ENCODE results near the gene RNF114.
"Not testable (repeated sequence)": the region's sequence is repeated elsewhere in the genome, so short reads cannot be mapped to it uniquely, and the experiment has no call there.

The RNF114 gene

DNA sequence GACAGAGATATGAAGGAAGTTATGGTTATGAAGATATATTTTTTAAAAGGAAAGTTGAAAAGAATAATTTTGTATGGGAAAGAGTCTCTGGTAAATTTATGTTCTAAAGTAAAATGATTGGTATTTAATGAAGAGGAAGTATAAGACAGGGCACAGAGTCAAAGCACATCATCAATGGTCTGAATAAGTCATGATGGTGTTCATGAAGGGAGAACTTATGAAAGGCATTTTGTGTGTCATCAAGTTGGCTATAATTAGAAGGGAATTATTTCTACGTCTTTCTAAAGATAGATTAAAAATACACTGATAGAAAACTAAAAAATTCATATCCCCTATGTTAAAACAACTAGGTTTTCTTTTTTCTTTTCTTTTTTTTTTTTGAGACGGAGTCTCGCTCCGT is 25.2 kb downstream of the RNF114 start:
- DNase-seq (ENCODE audit: low read depth in 3 of 3, low spot score in 1 of 3): no peak

GRCh38 chr20:49964964-49965780 is 29.0 kb downstream of the RNF114 start:
- no peak for DNase-seq (ENCODE audit: low read depth in 3 of 3, low spot score in 1 of 3)

GRCh38 chr20:49965781-49966305 is 29.6 kb downstream of the RNF114 start:
- no peak for DNase-seq (ENCODE audit: low read depth in 3 of 3, low spot score in 1 of 3)

DNA sequence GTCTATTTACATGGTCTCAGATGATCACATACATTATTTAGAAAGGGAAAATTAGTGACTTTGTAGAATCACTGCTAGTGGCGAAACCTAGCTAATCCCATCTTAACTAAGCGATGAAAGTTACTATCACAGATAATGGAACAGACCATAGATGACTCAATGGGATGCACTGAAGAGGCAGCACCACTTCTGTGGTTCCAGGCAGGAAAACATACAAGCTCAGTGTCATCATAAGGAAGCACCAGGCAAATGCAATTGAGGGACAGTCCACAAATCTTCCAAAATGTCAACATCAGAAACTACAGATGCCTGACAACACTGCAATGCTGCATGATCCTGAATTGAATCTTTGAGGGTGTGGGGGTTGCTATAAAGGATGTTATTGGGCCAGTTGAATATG is 30.7 kb downstream of the RNF114 start:
- no peak for DNase-seq (ENCODE audit: low read depth in 3 of 3, low spot score in 1 of 3)

GRCh38 chr20:49969234-49969633 is 33.0 kb downstream of the RNF114 start:
- DNase-seq (ENCODE audit: low read depth in 3 of 3, low spot score in 1 of 3): no peak

GRCh38 chr20:49969946-49970345 is 33.7 kb downstream of the RNF114 start:
- no peak for DNase-seq (ENCODE audit: low read depth in 3 of 3, low spot score in 1 of 3)

DNA sequence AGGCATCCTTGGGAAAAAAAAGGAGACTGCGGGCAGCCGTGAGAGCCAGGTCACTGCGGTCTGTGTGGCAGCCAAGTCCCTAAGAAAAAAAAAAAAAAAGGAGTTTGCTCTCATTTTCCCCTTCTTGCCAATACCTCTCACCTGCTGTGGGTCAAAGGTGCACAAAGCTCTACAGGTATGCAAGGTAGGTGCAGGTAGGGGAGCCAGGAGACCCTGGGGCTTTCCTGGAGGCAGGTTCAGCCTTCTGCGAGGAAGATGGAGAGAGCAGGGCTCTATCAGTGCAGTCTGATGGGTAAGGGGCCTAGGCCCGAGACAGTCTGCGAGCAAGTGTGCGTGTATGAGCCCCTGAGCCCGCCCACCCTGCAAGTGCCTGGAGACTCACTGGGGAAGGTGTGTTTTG is 34.3 kb downstream of the RNF114 start:
- DNase-seq (ENCODE audit: low read depth in 3 of 3, low spot score in 1 of 3): no peak

DNA sequence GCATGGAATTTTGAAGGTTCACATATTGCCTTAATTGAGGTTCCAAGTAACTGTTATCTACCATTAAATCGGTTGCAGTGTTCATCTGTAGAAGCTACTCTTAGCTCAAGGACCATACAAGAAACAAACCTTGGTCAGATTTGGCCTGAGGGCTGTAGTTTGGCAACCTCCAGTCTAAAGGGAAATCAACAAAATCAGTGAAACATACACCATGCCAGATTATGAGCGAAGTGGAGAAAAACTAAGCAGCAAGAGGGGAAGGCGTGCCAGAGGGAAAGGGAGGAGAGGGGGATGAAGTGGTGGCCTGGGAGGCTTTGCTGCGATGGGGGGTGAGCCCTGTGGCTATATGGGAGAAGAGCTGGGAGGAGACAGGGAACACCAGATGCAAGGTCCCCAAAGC is 37.8 kb downstream of the RNF114 start:
- DNase-seq (ENCODE audit: low read depth in 3 of 3, low spot score in 1 of 3): no peak

- no peak for DNase-seq (ENCODE audit: low read depth in 3 of 3, low spot score in 1 of 3)
These were observed 40.3 kb downstream of the RNF114 start for GRCh38 chr20:49976542-49976941.

- not testable (repeated sequence) for DNase-seq (ENCODE audit: low read depth in 3 of 3, low spot score in 1 of 3)
These were observed 41.5 kb downstream of the RNF114 start for GRCh38 chr20:49977740-49978139.

DNA sequence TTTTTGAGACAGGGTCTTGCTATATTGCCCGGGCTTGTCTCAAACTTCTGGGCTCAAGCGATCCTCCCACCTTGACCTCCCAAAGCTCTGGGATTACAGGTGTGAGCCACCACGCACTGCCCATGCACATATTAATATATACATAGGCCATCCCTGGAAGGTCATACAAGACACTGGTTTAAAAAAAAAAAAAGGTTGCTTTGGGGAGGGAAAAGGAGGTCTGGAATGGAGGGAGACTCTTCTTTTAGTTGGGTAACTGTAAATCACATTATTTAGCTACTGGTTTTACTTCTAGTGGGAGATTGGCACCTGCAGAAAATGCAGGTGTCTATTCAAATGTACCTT is 42.5 kb downstream of the RNF114 start:
- DNase-seq (ENCODE audit: low read depth in 3 of 3, low spot score in 1 of 3): no peak

GRCh38 chr20:49979030-49979832 is 43.0 kb downstream of the RNF114 start:
- peak in 2 of 3 donors; percentile 42 to 68 for DNase-seq (ENCODE audit: low read depth in 3 of 3, low spot score in 1 of 3)

DNA sequence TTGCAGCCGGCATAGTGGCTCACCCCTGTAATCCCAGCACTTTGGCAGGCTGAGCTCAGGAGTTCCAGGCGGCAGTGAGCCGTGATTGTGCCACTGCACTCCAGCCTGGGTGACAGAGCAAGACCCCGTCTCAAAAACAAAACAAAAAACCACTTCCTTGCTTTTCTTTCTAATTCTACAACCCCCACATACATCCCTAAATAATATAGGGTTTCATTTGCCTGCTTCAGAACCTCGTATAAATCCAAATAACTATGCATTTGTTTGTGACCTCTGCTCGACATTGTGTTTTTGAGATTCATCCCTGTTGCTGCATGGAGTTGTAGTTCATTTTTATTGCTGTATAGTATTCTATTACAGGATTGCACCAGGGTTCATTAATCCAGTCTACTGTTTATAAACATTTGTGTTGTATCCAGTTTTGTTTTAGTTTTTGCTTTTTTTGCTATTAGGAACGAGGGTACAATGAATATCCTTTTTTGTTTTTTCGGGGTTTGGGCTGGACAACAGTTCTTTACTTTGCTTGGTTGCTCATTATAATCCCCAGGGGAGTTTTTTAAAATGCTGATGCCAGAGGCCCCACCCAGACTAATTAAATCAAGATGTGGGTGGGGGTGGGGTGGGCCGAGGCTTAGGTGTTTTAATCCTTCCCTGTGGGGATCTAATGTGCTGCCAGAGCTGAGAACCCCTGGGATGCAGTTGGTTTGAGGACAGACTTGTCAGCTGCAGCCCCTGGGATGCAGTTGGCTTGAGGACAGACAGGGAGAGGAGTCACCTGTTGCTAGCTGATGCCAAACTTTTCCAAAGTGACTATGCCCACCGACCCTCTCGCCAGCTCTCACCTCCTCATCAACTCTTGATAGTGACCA is 44.2 kb downstream of the RNF114 start:
- DNase-seq (ENCODE audit: low read depth in 3 of 3, low spot score in 1 of 3): no peak

DNA sequence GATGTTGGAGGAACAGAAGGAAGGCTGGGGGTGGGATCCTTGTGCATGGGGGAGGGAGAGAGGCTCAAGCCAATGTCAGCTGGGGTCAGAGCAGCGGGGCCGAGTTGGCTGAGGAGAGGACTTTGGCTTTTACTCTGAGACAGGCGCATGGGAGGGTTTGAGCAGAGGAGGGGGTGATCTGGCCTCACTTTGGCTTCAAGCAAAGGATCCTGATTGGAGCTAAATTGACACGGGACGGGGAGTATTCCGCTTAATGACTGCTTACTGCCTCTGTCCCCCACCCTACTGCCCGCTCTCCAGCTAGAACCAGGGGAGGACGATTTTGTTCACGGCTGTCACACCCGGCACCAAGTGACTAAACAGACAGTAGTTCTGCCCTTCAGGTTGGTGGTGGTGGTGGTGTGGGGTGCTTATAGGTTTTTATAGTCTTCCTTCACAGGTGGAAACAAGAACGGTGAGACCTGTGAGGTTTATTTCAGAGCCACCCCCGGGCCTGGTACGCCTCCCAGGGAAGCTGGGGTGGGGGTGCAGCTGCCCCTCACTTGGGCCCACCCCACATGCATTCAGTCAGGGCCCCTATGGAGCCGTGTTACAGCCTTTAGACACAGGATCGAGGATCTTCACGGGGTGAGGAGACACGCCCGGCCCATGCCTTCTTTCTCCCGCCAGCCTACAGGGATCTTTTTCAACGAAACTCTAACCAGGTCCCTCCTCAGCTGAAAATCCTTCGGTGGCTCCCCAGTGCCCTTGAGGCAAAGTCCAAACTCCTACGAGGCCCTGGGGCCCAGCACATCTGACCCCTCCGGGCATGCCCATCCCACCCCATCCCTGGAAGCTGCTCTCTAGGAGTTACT is 45.2 kb downstream of the RNF114 start:
- no peak for DNase-seq (ENCODE audit: low read depth in 3 of 3, low spot score in 1 of 3)

DNA sequence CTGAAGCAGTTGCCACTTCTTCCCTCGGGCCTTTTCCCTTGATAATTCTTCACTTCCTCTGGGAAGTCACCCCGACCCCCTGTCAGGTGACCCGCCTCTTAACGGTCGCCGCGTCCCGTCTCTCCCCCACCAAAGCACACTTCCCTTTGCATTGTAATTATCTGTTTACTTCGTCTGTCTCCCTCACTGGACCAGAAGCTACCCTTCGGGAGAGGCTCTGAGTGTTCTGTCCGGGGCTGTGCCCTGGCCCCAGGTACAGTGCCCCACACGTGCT is 45.8 kb downstream of the RNF114 start:
- DNase-seq (ENCODE audit: low read depth in 3 of 3, low spot score in 1 of 3): no peak

GRCh38 chr20:49982346-49983122 is 46.3 kb downstream of the RNF114 start, which contains the start of gene SNAI1:
TSS of gene SNAI1 (plus strand) at chr20:49982980. CDS start at chr20:49983060, 80 bp downstream.
- DNase-seq (ENCODE audit: low read depth in 3 of 3, low spot score in 1 of 3): peak; percentile 53 to 68 (median 68)

GRCh38 chr20:49983123-49983847 is 47.1 kb downstream of the RNF114 start:
- DNase-seq (ENCODE audit: low read depth in 3 of 3, low spot score in 1 of 3): no peak

GRCh38 chr20:49983848-49984408 is 47.7 kb downstream of the RNF114 start:
- no peak for DNase-seq (ENCODE audit: low read depth in 3 of 3, low spot score in 1 of 3)
